CD4-positive, alpha-beta T cell treated with Interleukin-17A for 1 hour (primary cell): ENCODE results near the gene TADA3.

Source experiments
- DNase-seq: peaks from one replicate; pipeline ENCODE4 v3.0.0-alpha.2; 2020

TADA3 gene

GRCh38 chr3:9754678-9755077 lies 37.6 kb downstream of the TADA3 start:
- no peak for DNase-seq

GRCh38 chr3:9750556-9751411 lies 41.5 kb downstream of the TADA3 start:
- no peak for DNase-seq

- peak; percentile 97 for DNase-seq
Measured at GRCh38 chr3:9749645-9750555, 42.4 kb downstream of the TADA3 start, which contains the start of gene OGG1. Gene OGG1, plus strand, starts transcription at chr3:9749952. Its CDS starts 335 bp downstream, at chr3:9750287.

GRCh38 chr3:9749296-9749644 lies 43.0 kb downstream of the TADA3 start:
- no peak for DNase-seq

- no peak for DNase-seq
Measured at GRCh38 chr3:9748031-9748430, 44.2 kb downstream of the TADA3 start.

GRCh38 chr3:9747267-9747666 lies 45.0 kb downstream of the TADA3 start:
- no peak for DNase-seq

GRCh38 chr3:9746330-9746729 lies 45.9 kb downstream of the TADA3 start:
- no peak for DNase-seq

DNA sequence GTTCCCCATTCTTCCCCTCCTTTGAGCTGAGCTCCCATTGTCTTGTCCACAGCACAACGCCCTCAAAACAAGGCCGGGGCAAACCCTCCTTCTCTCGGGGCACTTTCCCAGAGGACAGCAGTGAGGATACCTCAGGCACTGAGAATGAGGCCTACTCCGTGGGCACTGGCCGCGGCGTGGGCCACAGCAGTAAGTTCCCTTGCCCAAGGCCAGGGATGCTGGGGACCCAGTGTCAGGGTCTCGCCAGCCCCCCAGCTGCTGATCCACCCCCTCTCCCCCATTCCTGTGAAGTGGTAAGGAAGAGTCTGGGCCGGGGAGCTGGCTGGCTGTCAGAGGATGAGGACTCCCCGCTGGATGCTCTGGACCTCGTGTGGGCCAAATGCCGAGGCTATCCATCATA lies 46.8 kb downstream of the TADA3 start:
- DNase-seq = no peak

DNA sequence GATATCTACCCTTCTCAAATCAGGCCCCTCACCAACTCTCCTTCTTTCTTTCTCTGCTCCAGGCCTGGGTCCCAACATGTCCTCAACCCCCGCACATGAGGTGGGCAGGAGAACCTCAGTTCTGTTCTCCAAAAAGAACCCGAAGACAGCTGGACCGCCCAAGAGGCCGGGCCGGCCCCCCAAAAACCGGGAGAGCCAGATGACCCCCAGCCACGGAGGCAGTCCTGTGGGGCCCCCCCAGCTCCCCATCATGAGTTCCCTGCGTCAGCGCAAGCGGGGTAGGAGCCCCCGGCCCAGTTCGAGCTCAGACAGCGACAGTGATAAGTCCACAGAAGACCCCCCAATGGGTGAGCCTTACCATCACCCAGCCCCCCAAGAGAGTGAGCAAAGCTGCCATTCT lies 48.1 kb downstream of the TADA3 start:
- no peak for DNase-seq

DNA sequence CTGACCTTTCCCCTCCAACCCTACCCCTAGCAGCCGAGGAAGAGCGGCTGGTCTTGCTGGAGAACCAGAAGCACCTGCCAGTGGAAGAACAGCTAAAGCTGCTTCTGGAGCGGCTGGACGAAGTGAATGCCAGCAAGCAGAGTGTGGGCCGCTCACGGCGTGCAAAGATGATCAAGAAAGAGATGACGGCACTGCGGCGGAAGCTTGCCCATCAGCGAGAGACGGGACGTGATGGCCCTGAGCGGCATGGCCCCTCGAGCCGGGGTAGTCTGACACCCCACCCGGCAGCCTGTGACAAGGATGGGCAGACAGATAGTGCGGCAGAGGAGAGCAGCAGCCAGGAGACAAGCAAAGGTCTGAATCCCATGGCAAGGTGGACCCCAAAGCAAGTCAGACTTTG lies 48.7 kb downstream of the TADA3 start:
- no peak for DNase-seq

- no peak for DNase-seq
Measured at GRCh38 chr3:9742560-9742959, 49.7 kb downstream of the TADA3 start.

GRCh38 chr3:9739181-9739580 lies 53.1 kb downstream of the TADA3 start:
- DNase-seq = no peak

DNA sequence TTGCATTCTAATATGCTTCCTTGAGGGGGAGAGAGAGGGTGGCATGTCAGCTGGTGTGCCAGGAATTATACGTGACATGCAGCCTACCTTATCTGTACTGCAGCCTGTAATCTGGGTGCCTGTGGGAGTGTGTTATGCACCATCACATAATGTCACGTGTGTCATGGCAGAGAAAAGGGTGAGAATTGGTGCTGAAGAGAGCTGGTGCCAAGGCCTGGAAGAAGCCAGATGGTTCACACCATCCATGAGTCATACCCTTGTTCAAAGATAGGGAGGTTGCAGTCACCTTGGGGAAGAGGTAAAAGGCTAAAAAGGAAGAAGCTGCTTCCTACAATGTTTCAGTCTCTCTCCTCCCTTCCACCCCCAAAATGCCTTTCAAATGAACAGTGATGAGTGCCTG lies 55.4 kb downstream of the TADA3 start:
- no peak for DNase-seq

GRCh38 chr3:9732740-9733115 lies 59.5 kb downstream of the TADA3 start:
- DNase-seq = no peak

DNA sequence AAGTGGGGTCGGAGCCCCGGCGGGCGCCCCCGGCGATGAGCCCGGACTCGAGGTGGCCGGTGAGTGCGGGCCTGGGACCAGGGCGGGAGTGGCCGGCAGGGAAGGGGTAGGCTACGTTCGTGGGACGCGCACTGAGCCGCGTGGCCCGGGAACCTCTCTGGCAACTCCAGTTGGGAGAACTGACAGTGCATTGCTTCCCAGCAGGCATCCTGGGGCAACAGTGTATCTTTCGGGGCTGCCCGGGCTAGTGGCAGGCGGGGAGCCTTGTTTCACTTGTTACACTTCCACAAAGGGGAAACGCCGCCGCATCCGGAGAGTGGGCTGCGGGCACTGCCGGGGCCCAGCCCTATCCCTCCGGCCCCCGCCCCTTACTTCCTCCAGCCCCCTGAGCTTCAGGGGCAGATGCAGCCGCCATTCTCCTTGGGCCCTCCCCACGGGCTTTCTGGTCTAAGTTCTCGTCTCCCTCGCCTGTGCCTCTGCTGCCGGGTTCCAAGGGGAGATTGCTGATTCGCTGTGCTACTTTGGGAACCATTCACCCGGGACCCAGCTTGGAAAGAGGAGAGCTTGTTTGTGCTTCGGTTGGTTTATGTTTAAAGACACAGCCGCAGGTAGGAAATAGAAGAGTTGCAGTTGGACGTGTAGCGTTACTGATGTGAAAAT lies 60.1 kb downstream of the TADA3 start:
- peak; percentile 64 for DNase-seq

DNA sequence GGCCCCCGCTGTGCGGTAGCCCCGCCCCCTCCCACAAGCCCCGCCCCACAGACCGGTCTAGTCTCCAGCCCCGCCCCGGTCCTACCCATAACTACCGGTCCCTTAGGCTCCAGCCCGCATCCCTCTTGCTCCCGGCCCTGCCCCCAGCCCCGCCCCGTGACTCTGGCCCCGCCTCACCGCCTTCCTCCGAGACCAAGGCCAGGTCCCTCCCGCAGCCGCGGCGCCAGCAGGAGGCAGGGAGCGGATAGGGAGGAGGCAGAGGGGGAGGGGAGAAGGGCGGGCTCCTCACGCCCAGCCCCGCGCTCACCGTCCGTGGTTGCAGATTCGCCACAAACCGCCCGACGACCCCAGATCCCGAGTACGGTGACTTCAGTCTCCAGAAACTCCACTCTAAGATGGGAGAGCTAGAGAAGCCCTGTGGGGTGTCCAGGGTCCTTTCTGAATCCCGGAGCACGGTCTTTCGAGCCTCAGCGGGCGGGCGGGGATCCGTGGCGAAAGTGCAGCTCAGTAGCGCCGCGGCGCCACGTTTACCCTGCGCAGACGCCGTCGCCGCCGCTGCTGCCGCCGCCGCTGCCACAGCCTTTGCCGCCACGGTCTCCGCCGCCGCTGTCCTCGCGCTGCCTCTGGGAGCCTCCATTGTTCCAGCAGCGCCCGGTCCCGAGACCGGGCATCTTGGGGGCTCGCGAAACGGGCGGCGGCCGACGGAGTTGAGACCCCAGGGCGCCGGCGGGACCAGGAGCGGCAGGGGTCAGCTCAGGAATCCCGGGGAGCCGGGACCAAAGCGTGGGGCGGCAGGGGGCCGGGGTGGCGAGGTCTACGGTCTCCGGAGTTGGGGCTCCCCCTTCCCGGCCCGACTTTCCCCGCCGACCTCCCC lies 60.8 kb downstream of the TADA3 start, which contains the start of gene BRPF1:
Gene BRPF1, plus strand, starts transcription at position 530 of the 874 bp plus-strand sequence. CDS start 2,406 bp downstream, outside the sequence.
- peak; percentile 100 for DNase-seq

DNA sequence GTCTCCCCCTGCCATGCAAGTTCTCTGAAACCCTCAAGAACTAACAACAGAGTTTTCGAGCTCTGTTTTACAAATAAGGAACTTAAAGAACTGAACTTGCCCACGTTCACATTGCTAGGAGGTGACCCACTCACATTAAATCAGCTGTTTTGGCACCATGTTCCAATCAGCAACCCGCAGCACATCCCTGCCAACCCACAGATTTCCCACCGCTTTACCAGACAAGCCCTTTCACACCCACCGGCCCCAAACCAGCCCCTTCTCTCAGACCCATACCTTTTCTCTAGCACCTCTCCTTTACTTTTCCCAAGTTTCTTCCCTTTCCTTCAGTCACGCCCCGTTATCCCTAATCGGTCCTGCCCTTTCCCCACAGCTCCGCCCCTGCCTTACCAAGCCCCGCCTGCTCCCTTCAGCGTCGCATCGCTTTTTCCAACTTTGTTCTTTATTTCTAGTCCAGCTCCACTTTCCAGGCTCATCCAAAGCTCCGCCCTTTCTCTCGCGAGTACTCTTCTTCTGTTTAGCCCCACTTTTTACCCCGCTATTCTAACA lies 61.5 kb downstream of the TADA3 start:
- DNase-seq = no peak
